GM19023 (cell line): ENCODE measurements around the gene MATCAP1.

Experiments used
- ATAC-seq: cut with Tn5 transposase; IDR thresholded peaks from one replicate; pipeline ENCODE4 v1.9.1; 2021; ENCODE audit warnings: mild to moderate bottlenecking, moderate library complexity; ENCODE audit not compliant: unreplicated experiment

The MATCAP1 gene

DNA sequence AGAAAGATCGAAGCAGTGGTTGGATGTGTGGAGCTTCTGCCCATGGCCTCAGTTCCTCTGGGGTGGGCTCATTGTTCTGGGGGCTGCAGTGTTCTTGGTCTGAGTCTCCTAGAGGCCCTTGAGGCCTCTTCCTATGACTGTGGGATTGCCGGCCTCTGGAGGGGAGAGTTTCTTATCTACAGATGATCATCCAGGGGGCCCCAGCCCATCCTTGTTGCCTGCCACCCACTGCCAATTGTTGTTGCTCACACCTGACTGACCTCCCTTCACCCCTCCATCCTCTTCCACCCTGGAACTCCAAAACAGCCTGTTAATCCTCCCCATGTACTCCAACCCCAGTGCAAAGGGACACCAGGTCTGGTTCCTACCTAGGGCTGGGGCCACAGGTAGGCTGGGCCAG is 38.8 kb downstream of the MATCAP1 start:
- no peak for ATAC-seq

DNA sequence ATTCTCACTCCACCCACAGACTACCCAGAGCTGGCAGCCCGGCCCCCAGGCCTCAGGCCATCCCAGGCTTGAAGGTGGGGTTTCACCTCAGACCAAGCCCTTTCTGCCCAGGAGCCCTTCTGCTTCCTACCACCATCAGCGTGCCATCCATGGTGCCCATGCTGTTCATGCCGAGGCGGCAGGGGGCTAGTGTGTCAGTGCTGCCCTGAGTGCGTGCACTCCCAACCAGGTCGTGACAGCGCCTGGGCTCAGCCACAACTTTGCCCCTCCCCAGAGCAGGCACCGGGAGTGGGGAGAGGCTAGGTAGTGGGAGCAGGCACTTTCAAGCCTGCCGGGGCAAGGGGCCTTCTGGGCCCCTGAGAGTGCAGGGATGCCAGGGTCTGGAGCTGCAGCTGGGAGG is 41.4 kb downstream of the MATCAP1 start:
- no peak for ATAC-seq

DNA sequence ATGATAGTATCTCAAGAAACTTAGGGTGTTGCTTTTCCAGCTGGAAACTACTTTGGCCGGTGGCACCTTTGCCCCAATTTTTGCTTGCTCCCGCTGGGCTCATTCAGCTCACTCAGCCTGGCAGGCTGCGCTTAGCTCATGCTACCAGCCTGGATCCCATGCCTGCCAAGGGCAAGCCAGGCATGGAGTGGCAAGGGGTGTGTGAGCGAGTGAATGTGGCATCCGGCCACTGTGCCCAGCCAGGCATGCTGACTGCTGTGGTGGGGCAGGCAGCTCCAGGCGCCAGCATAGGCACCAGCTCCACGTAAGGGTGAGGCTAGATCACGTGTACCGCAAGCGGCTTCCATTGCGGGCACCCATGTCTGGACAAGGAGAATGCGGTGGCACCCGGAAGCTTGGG is 42.4 kb downstream of the MATCAP1 start:
- no peak for ATAC-seq

DNA sequence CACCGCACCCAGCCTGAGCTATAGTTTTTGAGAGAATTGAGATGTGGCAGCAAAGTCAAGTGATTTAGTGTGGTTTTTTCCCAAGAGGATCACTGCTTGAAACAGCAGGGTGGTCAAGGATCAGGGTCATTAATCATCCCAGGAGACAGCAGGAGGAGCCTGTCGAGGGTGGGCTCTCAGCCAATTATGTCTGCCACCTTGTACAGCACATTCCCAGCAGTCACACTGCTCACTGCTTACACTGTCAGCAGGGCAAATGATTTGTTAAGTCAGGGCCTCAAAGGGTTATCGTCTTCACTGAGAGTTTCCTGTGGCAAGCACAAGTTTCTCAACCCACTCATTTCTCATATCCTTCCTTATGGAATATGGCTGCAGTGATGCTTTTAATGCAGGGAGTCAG is 46.2 kb downstream of the MATCAP1 start:
- ATAC-seq: no peak

DNA sequence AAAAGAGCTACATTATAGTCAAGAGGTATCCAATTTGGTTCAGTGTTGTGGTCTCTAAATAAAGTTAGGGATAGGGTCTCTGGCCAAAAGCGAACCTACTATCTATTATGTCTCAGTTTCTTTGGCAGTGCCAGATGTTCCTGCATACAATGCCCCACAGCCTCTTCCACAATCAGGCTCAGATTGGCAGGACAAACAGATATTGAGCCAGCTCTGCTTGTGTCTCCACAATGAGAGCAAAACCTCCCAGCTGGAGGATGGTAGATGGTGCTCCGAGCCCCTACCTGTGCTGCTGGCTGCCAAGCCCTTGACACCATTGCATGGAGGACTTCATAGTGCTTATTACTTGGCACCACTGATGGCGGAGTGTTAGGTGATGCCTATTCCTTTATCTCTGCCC is 54.3 kb downstream of the MATCAP1 start:
- no peak for ATAC-seq

DNA sequence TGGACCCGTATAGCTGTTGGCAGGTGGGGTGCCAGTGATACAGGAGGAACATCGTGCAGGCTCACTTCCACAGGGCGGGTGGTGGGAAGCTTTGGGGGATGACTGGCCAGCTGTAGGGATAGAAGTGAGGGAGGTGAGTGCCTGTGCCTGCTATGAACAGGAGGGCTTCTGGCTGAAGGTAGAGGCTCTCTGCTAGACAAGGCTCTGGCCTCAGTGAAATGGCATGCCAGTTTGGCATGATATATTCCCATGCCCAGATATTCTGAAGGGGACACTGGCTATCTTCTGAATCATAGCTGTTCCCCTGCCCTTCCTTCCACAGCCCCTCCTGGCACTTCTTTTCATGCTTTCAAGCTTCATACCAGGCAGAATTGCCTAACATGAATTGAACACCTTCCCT is 54.9 kb downstream of the MATCAP1 start:
- no peak for ATAC-seq

DNA sequence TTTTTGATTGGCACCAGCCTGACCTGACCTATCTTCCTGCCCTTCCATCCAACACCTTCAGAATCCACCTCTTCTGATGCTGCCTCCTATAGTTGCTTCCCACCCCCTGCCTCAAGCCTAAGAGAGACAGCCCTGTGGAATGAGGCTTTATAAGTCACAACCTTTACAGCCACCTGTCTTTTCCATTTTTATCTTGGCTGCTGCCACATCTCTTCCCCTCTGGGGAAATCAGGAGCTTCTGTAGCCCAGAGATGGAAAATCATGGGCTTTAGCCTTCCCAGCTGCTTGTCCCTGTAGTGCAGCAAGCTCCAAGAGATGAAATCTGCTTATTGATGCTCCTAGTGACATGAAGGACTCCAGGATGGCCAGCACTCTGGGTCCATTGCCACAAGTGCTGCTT is 55.3 kb downstream of the MATCAP1 start:
- no peak for ATAC-seq
